Vagina (tissue), 2 donors: ENCODE data around the gene FAM171A2.

ENCODE experiments used
- POLR2A ChIP-seq, 2 donors: fragments of 450-650 bp; IDR thresholded peaks; one replicate each; pipeline ENCODE4 v1.6.1; 2017; ENCODE audit warnings: antibody characterized with exemption in 2 of 2, mild to moderate bottlenecking in 2 of 2, moderate library complexity in 2 of 2
- TF ChIP-seq, protein P1 (sequence below), 3 experiments: fragments of 450-650 bp in 2 of 3; fragments of 200-600 bp in 1 of 3; sonication (generic) in 1 of 3; IDR thresholded peaks; one replicate each; pipeline ENCODE4 v1.5.1; 2017 to 2019; ENCODE audit warnings: antibody characterized with exemption in 3 of 3, mild to moderate bottlenecking in 2 of 3, moderate library complexity in 2 of 3

DNA sequence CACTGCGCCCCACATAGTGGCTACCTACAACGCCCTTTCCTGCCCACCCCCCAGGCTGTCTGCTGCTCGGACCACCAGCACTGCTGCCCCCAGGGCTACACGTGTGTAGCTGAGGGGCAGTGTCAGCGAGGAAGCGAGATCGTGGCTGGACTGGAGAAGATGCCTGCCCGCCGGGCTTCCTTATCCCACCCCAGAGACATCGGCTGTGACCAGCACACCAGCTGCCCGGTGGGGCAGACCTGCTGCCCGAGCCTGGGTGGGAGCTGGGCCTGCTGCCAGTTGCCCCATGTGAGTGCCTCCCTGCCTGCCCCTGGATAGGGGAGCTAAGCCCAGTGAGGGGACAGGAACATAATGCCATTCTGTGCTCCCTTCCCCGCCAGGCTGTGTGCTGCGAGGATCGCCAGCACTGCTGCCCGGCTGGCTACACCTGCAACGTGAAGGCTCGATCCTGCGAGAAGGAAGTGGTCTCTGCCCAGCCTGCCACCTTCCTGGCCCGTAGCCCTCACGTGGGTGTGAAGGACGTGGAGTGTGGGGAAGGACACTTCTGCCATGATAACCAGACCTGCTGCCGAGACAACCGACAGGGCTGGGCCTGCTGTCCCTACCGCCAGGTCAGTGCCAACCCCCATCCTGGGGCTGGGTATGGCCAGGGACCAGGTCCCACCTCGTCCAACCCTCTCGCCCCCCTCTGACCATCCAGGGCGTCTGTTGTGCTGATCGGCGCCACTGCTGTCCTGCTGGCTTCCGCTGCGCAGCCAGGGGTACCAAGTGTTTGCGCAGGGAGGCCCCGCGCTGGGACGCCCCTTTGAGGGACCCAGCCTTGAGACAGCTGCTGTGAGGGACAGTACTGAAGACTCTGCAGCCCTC is 11.5 kb downstream of the FAM171A2 start:
- TF ChIP-seq, protein P1, sequence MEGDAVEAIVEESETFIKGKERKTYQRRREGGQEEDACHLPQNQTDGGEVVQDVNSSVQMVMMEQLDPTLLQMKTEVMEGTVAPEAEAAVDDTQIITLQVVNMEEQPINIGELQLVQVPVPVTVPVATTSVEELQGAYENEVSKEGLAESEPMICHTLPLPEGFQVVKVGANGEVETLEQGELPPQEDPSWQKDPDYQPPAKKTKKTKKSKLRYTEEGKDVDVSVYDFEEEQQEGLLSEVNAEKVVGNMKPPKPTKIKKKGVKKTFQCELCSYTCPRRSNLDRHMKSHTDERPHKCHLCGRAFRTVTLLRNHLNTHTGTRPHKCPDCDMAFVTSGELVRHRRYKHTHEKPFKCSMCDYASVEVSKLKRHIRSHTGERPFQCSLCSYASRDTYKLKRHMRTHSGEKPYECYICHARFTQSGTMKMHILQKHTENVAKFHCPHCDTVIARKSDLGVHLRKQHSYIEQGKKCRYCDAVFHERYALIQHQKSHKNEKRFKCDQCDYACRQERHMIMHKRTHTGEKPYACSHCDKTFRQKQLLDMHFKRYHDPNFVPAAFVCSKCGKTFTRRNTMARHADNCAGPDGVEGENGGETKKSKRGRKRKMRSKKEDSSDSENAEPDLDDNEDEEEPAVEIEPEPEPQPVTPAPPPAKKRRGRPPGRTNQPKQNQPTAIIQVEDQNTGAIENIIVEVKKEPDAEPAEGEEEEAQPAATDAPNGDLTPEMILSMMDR (IDR thresholded peaks at IDR 0.05): no peak
- TF ChIP-seq POLR2A (IDR thresholded peaks at IDR 0.05): no peak
